Measurements from ENCODE around the gene OR10A3.

- TF ChIP-seq, protein P1, sequence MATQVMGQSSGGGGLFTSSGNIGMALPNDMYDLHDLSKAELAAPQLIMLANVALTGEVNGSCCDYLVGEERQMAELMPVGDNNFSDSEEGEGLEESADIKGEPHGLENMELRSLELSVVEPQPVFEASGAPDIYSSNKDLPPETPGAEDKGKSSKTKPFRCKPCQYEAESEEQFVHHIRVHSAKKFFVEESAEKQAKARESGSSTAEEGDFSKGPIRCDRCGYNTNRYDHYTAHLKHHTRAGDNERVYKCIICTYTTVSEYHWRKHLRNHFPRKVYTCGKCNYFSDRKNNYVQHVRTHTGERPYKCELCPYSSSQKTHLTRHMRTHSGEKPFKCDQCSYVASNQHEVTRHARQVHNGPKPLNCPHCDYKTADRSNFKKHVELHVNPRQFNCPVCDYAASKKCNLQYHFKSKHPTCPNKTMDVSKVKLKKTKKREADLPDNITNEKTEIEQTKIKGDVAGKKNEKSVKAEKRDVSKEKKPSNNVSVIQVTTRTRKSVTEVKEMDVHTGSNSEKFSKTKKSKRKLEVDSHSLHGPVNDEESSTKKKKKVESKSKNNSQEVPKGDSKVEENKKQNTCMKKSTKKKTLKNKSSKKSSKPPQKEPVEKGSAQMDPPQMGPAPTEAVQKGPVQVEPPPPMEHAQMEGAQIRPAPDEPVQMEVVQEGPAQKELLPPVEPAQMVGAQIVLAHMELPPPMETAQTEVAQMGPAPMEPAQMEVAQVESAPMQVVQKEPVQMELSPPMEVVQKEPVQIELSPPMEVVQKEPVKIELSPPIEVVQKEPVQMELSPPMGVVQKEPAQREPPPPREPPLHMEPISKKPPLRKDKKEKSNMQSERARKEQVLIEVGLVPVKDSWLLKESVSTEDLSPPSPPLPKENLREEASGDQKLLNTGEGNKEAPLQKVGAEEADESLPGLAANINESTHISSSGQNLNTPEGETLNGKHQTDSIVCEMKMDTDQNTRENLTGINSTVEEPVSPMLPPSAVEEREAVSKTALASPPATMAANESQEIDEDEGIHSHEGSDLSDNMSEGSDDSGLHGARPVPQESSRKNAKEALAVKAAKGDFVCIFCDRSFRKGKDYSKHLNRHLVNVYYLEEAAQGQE (IDR thresholded peaks at IDR 0.05; ENCODE audit: insufficient read depth in 1 of 2, low read depth in 2 of 2, low read length in 2 of 2): no peak
- no peak for TF ChIP-seq POLR2AphosphoS5 (IDR thresholded peaks at IDR 0.05; ENCODE audit: low read depth, low read length)
These were observed 10.3 kb downstream of the OR10A3 start, which contains the start of gene OR10A6 for GRCh38 chr11:7931168-7931567.

All from PFSK-1 (cell line).